Erythroblast (primary cell): Measurements from ENCODE around the gene P2RX2.

Experiments
- GATA1 ChIP-seq: IDR thresholded peaks from 2 replicates; pipeline ENCODE4 v1.6.1; 2011; ENCODE audit warnings: low read depth, mild to moderate bottlenecking, control low read depth, low read length, moderate library complexity
- POLR2A ChIP-seq: IDR thresholded peaks from 2 replicates; pipeline ENCODE4 v1.6.1; 2011; ENCODE audit warnings: mild to moderate bottlenecking, low read length

- TF ChIP-seq POLR2A = no peak
- no peak for TF ChIP-seq GATA1
Observed at GRCh38 chr12:132571051-132571450, 47.5 kb upstream of the P2RX2 start.
